Heart right ventricle (tissue), 16 donors: Measurements from ENCODE around the gene DGAT2. TPM values are rescaled to one million over a fixed set of nuclear protein-coding genes. Genes with fewer than 3 reads are reported as not detected.

Source experiments
- ATAC-seq, 8 donors: fragments of 200-7000 bp; cut with Tn5 transposase; one replicate each; pipeline ENCODE4 v1.9.1; 2020; ENCODE audit warnings: mild to moderate bottlenecking in 8 of 8, moderate library complexity in 8 of 8, moderate number of reproducible peaks in 1 of 8
- DNase-seq, 2 donors: peaks; one replicate each; pipeline ENCODE4 v3.0.0-alpha.2; 2020
- H3K27ac ChIP-seq, 10 donors: fragments of 200-600 bp; sonication (generic) in 2 of 10; one replicate each; pipeline versions ENCODE4 v1.5.0 to v1.8.0; 2020 to 2022; ENCODE audit warnings: mild to moderate bottlenecking in 3 of 10
- H3K27me3 ChIP-seq, 7 donors: fragments of 200-600 bp; one replicate each; pipeline ENCODE4 v1.8.0; 2021 to 2022; ENCODE audit warnings: mild to moderate bottlenecking in 2 of 7
- H3K36me3 ChIP-seq, 9 donors: fragments of 200-600 bp; sonication (generic) in 1 of 9; one replicate each; pipeline versions ENCODE4 v1.5.0 to v1.8.0; 2020 to 2022; ENCODE audit warnings: mild to moderate bottlenecking in 2 of 9
- H3K4me1 ChIP-seq, 9 donors: fragments of 200-600 bp; sonication (generic) in 1 of 9; one replicate each; pipeline versions ENCODE4 v1.5.0 to v1.8.0; 2020 to 2022; ENCODE audit warnings: mild to moderate bottlenecking in 4 of 9
- H3K4me3 ChIP-seq, 10 donors: fragments of 200-600 bp; sonication (generic) in 2 of 10; one replicate each; pipeline versions ENCODE4 v1.5.0 to v1.8.0; 2020 to 2022; ENCODE audit warnings: mild to moderate bottlenecking in 7 of 10, moderate library complexity in 2 of 10
- H3K9me3 ChIP-seq, 11 donors: fragments of 200-600 bp in 10 of 11; sonication (generic) in 2 of 11; one replicate each; pipeline versions ENCODE4 v1.5.0 to v1.8.0; 2013 to 2022; ENCODE audit warnings: mild to moderate bottlenecking in 2 of 11, control low read depth in 1 of 11, moderate library complexity in 1 of 11
- WGBS, 2 donors: extraction: QIAGEN DNeasy Blood & Tissue Kit; methylation state at CpG; one replicate each; pipeline ENCODE4 v1.1.7; 2013; ENCODE audit warnings: inconsistent platforms in 1 of 2; 5-methylcytosine and 5-hydroxymethylcytosine counted together
- intact Hi-C, 10 donors: fragments of 100-400 bp; cut with DNase I; formaldehyde crosslinking; loops; one replicate each; pipeline versions ENCODE4 v1.11.1 to v1.14.2; 2022
- polyA plus RNA-seq, 2 donors: library from polyadenylated mRNA; stranded (reverse); fragments of 200-250 nt; gene quantifications; one replicate each; pipeline ENCODE4 v1.2.3, GENCODE V29; 2013
- total RNA-seq, 10 donors: library from RNA; stranded (reverse); fragmentation: NEBNext Ultra II Directional in 3 of 10; extraction: Animal tissue kit (Norgen Biotek cat#: 25700) in 3 of 10; gene quantifications; one replicate each; pipeline versions ENCODE4 v1.2.1 to v1.2.4, GENCODE V29; 2021 to 2023
- TF ChIP-seq, protein P1 (sequence below), 9 donors: fragments of 200-600 bp; sonication (generic) in 2 of 9; IDR thresholded peaks; one replicate each; pipeline versions ENCODE4 v1.5.0 to v1.8.0; 2021 to 2022; ENCODE audit warnings: antibody characterized with exemption in 9 of 9, mild to moderate bottlenecking in 5 of 9, moderate library complexity in 1 of 9
- donor health status: Arrhythmogenic right ventricular cardiomyopathy.
- donor health status: ischemic (EF 13 %, LVEDD 7.1; RV severe dilation, severe dysfunction).
- donor health status: healthy with polysubstance abuse.
- donor health status: DM: no; HTN: yes; CAD: no.
- donor health status: DM: no; HTN: no; CAD: no.
- donor health status: ischemic (EF 25% LVEDD 6.9; RV normal size, moderate dysfunction).
- donor health status: ischemic (EF 25% LVEDD 5.7; RV mildly dilated, moderate dysfunction).
- donor health status: healthy.
- donor health status: DM: yes; HTN: yes; CAD: no.
- donor health status: Ischemic cardiomyopathy.
- donor health status: ischemic (EF 35%, LVEDD 5.7; RV mildly dilated, moderate dysfunction).
- donor health status: nonischemic (EF 11% LVEDD 7.7; RV severe dilation, severe dysfunction).
- donor health status: DM: yes; HTN: yes; CAD: no.
- donor health status: PGD.
- donor health status: ischemic (EF 29% LVEDD 5.4; RV normal size, mild dysfunction).
- donor health status: nonischemic (EF 23%, LVEDD 6.1; RV moderate dilation, normal function).

Gene DGAT2
- total and polyA plus RNA-seq, 12 donors = 6.2 to 24.4 (median 10.6) TPM

DNA sequence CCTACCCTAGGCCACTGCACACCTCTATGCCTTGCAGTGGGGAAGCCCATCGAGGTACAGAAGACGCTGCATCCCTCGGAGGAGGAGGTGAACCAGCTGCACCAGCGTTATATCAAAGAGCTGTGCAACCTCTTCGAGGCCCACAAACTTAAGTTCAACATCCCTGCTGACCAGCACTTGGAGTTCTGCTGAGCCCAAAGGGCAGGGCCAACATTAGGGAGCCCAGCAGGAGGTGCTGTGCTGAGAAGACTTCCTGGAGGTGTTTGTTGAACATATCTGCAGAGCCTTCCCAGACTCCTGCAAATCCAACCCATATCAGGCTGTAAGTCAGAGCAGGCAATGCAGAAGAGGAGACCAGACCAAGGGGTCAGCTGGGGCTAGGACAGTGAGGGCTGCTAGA is 37.5 kb upstream of the DGAT2 start:
- no peak for ATAC-seq

DNA sequence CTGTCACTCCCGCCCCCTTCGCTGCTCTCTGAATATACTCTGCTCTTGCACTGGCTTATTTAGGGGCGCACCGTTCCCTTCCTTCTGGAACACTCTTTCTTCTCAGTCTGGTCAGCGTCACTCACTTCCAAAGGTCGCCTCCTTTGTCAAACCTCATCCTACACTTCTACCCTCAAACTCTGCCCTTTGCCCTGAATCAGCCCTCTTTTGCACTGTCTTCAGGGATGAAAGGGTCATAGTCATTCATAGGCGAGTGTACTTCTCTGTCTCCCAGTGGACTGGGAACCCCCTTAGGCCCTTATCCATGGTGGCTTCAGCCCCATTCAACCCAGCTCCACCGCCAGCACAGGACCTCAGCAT is 35.5 kb upstream of the DGAT2 start:
- DNase-seq (no peak), ATAC-seq (no peak)
- Histone ChIP-seq H3K36me3 (no peaks in the 10 kb centered on the region), H3K27me3 (no peaks in the 10 kb centered on the region), H3K9me3 (no peaks in the 10 kb centered on the region), H3K4me3 (no peak overlapping the region), H3K27ac (peak overlapping the region in 9 of 10 donors; percentile 21 to 87 (median 69)), H3K4me1 (peaks cover 0 to 31% (median 10%) of the 10 kb centered on the region in 9 donors)
- intact Hi-C loops = no loop called here
- 91 to 93% methylated on average over 8 of the region's 8 CpGs for WGBS, 2 donors
- TF ChIP-seq, protein P1, sequence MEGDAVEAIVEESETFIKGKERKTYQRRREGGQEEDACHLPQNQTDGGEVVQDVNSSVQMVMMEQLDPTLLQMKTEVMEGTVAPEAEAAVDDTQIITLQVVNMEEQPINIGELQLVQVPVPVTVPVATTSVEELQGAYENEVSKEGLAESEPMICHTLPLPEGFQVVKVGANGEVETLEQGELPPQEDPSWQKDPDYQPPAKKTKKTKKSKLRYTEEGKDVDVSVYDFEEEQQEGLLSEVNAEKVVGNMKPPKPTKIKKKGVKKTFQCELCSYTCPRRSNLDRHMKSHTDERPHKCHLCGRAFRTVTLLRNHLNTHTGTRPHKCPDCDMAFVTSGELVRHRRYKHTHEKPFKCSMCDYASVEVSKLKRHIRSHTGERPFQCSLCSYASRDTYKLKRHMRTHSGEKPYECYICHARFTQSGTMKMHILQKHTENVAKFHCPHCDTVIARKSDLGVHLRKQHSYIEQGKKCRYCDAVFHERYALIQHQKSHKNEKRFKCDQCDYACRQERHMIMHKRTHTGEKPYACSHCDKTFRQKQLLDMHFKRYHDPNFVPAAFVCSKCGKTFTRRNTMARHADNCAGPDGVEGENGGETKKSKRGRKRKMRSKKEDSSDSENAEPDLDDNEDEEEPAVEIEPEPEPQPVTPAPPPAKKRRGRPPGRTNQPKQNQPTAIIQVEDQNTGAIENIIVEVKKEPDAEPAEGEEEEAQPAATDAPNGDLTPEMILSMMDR (IDR thresholded peaks at IDR 0.05) = no peak

More for the DNA sequence above, 37.5 kb upstream of the DGAT2 start:
- Histone ChIP-seq H3K4me3 (no peak overlapping the region), H3K27me3 (no peaks in the 10 kb centered on the region), H3K4me1 (peaks cover 0 to 33% (median 12%) of the 10 kb centered on the region in 9 donors), H3K9me3 (no peaks in the 10 kb centered on the region), H3K27ac (no peak overlapping the region), H3K36me3 (no peaks in the 10 kb centered on the region)
- WGBS, 2 donors = 96 to 97% methylated on average over 5 of the region's 5 CpGs
- DNase-seq = no peak
- intact Hi-C loops = no loop called here
- TF ChIP-seq, protein P1 (IDR thresholded peaks at IDR 0.05) = no peak

DNA sequence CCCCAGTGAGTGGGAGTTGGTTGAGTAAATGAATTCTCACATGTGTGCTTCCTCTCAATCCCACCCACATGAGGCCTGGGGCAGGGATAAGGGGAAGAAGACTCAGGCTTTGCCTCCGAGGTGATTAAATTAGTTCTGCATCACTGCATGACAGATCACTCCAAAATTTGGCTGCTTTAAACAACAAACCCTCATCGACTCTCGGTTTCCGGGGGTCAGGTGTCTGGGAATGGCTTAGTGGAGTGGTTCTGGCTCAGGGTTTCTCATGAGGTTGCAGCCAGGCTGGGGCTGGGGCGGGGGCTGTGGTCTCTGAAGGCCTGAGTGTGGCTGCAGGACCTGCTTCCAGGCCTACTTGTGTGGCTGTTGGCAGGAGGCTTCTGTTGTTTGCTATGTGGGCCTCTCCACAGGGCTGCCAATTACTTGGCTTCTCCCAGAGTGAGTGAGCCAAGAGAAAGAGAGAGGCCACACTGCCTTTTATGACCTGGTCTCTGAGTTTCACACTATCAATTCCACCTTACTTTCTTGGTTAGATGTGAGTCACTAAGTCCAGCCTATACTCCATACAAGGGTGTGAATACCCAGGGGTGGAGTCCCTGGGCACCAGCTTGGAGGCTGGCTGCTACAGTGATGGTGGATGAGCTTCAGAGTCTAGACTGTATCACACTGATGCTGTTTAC is 35.0 kb upstream of the DGAT2 start:
- peak overlapping the region in 9 of 10 donors; percentile 21 to 87 (median 69) for H3K27ac ChIP-seq

DNA sequence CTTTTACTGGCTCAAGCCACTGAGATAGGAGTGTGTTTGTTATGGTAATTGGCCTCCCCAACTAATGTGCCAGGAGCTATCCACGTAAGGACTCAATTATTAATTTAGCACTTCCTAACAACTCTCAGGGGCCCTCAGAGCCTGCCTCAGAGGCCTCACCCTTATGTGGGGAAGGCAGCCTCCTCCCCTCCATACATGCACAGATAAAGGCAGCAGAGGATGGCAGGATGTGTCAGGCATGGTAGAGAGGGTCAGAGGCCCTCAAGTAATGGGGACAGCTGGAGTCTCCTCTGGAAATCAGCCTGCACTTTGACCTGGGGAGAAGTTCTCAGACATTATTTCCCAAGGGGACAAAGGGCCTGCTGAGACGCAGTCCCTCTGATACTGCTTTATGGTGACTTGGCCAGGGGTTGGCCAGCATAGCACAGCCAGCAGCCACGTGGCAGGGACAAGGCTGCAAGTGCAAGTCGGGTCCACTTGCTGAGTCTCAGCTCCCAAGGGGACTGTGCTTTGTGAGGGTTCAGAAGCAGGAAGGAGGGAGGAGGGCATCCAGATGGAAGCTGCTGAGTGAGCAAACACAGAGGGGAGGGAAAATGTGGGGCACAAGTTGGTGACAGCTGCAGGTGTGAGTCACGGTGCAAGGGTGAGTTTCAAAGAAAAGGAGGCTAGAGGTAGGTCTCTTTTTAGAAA is 33.9 kb upstream of the DGAT2 start:
- Histone ChIP-seq H3K27ac (peak overlapping the region in 9 of 10 donors; percentile 21 to 87 (median 69)), H3K27me3 (peaks cover 0 to 4% (median 0%) of the 10 kb centered on the region in 7 donors), H3K36me3 (no peaks in the 10 kb centered on the region), H3K9me3 (no peaks in the 10 kb centered on the region), H3K4me1 (peaks cover 0 to 31% (median 10%) of the 10 kb centered on the region in 9 donors), H3K4me3 (no peak overlapping the region)
- intact Hi-C loops = no loop called here
- WGBS, 2 donors = 36 to 42% methylated on average over 5 of the region's 5 CpGs
- DNase-seq (no peak), ATAC-seq (peak in 3 of 8 donors; percentile 14 to 29 (median 22))
- TF ChIP-seq, protein P1 (IDR thresholded peaks at IDR 0.05) = no peak

More for the DNA sequence above, 35.0 kb upstream of the DGAT2 start:
- no peak for DNase-seq
- Histone ChIP-seq H3K4me3 (no peak overlapping the region), H3K36me3 (no peaks in the 10 kb centered on the region), H3K4me1 (peaks cover 0 to 31% (median 10%) of the 10 kb centered on the region in 9 donors), H3K27me3 (no peaks in the 10 kb centered on the region), H3K9me3 (no peaks in the 10 kb centered on the region)
- intact Hi-C loops = no loop called here
- peak; percentile 78 to 92 (median 84) for ATAC-seq
- TF ChIP-seq, protein P1 (IDR thresholded peaks at IDR 0.05) = no peak
- WGBS, 2 donors = 27 to 65% methylated on average over 5 of the region's 5 CpGs
